GDM1 (cell line): ENCODE data around the gene ADISSP.

Experiments used
- DNase-seq: peaks from one replicate; lab custom pipeline; 2025; lab: John Stamatoyannopoulos, UW

The ADISSP gene

GRCh38 chr20:3767427-3768341 lies at the start of gene ADISSP:
ADISSP (minus strand) TSS chr20:3767753; CDS start chr20:3760100, 7,653 bp downstream.
- peak; percentile 99 for DNase-seq

- DNase-seq = no peak
These were observed 48.3 kb upstream of the ADISSP start for GRCh38 chr20:3815703-3816315.

GRCh38 chr20:3814928-3815495 lies 47.5 kb upstream of the ADISSP start:
- no peak for DNase-seq

- DNase-seq = no peak
These were observed 46.5 kb upstream of the ADISSP start for GRCh38 chr20:3813848-3814581.

- DNase-seq = no peak
These were observed 45.7 kb upstream of the ADISSP start for GRCh38 chr20:3812975-3813847.

- no peak for DNase-seq
These were observed 44.7 kb upstream of the ADISSP start for GRCh38 chr20:3812259-3812681.

GRCh38 chr20:3811467-3812258 lies 44.1 kb upstream of the ADISSP start:
- peak; percentile 74 for DNase-seq

- no peak for DNase-seq
These were observed 41.0 kb upstream of the ADISSP start for GRCh38 chr20:3808544-3808943.

GRCh38 chr20:3804781-3805180 lies 37.2 kb upstream of the ADISSP start:
- no peak for DNase-seq

- DNase-seq = no peak
These were observed 36.8 kb upstream of the ADISSP start for GRCh38 chr20:3804254-3804751.

GRCh38 chr20:3803854-3804253 lies 36.3 kb upstream of the ADISSP start:
- no peak for DNase-seq

- DNase-seq = no peak
These were observed 35.7 kb upstream of the ADISSP start for GRCh38 chr20:3803289-3803688.

GRCh38 chr20:3802524-3803239 lies 35.1 kb upstream of the ADISSP start:
- DNase-seq = no peak

- DNase-seq = no peak
These were observed 34.3 kb upstream of the ADISSP start for GRCh38 chr20:3801846-3802245.

- DNase-seq = no peak
These were observed 33.7 kb upstream of the ADISSP start for GRCh38 chr20:3801299-3801698.

- no peak for DNase-seq
These were observed 33.3 kb upstream of the ADISSP start for GRCh38 chr20:3800878-3801260.

- DNase-seq = no peak
These were observed 32.8 kb upstream of the ADISSP start for GRCh38 chr20:3800256-3800877.

GRCh38 chr20:3798908-3799248 lies 31.3 kb upstream of the ADISSP start:
- DNase-seq = no peak

- DNase-seq = no peak
These were observed 30.8 kb upstream of the ADISSP start for GRCh38 chr20:3798373-3798768.
